GM12878 (cell line): ENCODE measurements around the gene MBNL1. TPM values are rescaled to one million over a fixed set of nuclear protein-coding genes. Genes with fewer than 3 reads are reported as not detected.

Experiments used
- ATAC-seq: fragments of 200-7000 bp; cut with Tn5 transposase; 3 replicates; pipeline ENCODE4 v1.9.1; 2020; ENCODE audit warnings: mild to moderate bottlenecking, moderate library complexity
- BruUV-seq: library from RNA; stranded (reverse); fragments of 400-500 nt; replicated peaks from 2 replicates; lab custom pipeline; 2021; lab: Mats Ljungman, UMichigan
- CTCF ChIA-PET: fragments of 300-600 bp; sonication (Branson Sonifier 250); formaldehyde crosslinking; extraction: SDS; loops from one replicate; lab custom pipeline; 2021; ENCODE audit warnings: inconsistent platforms; lab: Yijun Ruan, JAX
- POLR2A ChIA-PET: fragments of 350-600 bp; formaldehyde crosslinking; extraction: SDS; loops from one replicate; lab custom pipeline; 2021; ENCODE audit warnings: inconsistent platforms; lab: Charles Lee
- RAD21 ChIA-PET: fragments of 300-600 bp; sonication (Branson Sonifier 250); formaldehyde crosslinking; loops from one replicate; lab custom pipeline; 2023; ENCODE audit warnings: antibody characterized with exemption; ENCODE audit not compliant: unreplicated experiment; lab: Charles Lee
- SMC1A ChIA-PET: fragments of 300-600 bp; sonication (Branson Sonifier 250); formaldehyde crosslinking; loops from one replicate; lab custom pipeline; 2023; ENCODE audit not compliant: unreplicated experiment, uncharacterized antibody; lab: Charles Lee
- DNase-seq: peaks from one replicate; pipeline ENCODE4 v3.0.0-alpha.2; 2011; ENCODE audit warnings: low read depth, low spot score
- FAIRE-seq: peaks from 3 replicates; lab custom pipeline; 2011; peaks lifted over from hg19 to GRCh38; lab: Jason Lieb, UNC
- H2AFZ ChIP-seq: 2 replicates; pipeline ENCODE4 v1.6.0; 2011; ENCODE audit warnings: low read depth, low read length, control low read depth; ENCODE audit not compliant: control insufficient read depth
- H3K27ac ChIP-seq: 2 replicates; pipeline ENCODE4 v1.5.1; 2011; ENCODE audit warnings: control low read depth; ENCODE audit not compliant: control insufficient read depth, insufficient read depth
- H3K27me3 ChIP-seq, 2 experiments: replicated peaks in 1 of 2; 2 replicates each; pipeline versions ENCODE4 v1.6.0 to v1.6.1; 2011; ENCODE audit warnings: low read length in 1 of 2; ENCODE audit not compliant: control insufficient read depth in 2 of 2, insufficient read depth in 2 of 2
- H3K36me3 ChIP-seq, 2 experiments: 2 replicates each; pipeline ENCODE4 v1.5.1; 2011; ENCODE audit warnings: low read length in 1 of 2; ENCODE audit not compliant: control insufficient read depth in 2 of 2, insufficient read depth in 2 of 2
- H3K4me1 ChIP-seq: 2 replicates; pipeline ENCODE4 v1.6.1; 2011; ENCODE audit warnings: mild to moderate bottlenecking, low read length, moderate library complexity, mixed read lengths; ENCODE audit not compliant: control insufficient read depth, insufficient read depth
- H3K4me2 ChIP-seq: 2 replicates; pipeline ENCODE4 v1.6.0; 2011; ENCODE audit warnings: control low read depth; ENCODE audit not compliant: control insufficient read depth, insufficient read depth
- H3K4me3 ChIP-seq: fragments of 200-600 bp; sonication (generic); 2 replicates; pipeline ENCODE4 v1.5.1; 2016
- H3K79me2 ChIP-seq: 2 replicates; pipeline ENCODE4 v1.6.0; 2011; ENCODE audit warnings: low read length; ENCODE audit not compliant: control insufficient read depth, insufficient read depth
- H3K9ac ChIP-seq: 2 replicates; pipeline ENCODE4 v1.8.0; 2011; ENCODE audit warnings: low read length, control low read depth, mixed read lengths; ENCODE audit not compliant: control insufficient read depth, insufficient read depth
- H3K9me3 ChIP-seq: replicated peaks from 3 replicates; pipeline ENCODE4 v1.5.1; 2011; ENCODE audit warnings: mild to moderate bottlenecking, low read length; ENCODE audit not compliant: control insufficient read depth, insufficient read depth
- H4K20me1 ChIP-seq: 2 replicates; pipeline ENCODE4 v1.6.0; 2011; ENCODE audit not compliant: control insufficient read depth, insufficient read depth
- ATF3 ChIP-seq: IDR thresholded peaks from 2 replicates; pipeline ENCODE4 v1.6.1; 2011; ENCODE audit warnings: low read depth, mild to moderate bottlenecking, low read length, moderate library complexity, borderline replicate concordance; ENCODE audit errors: extremely low read depth
- EED ChIP-seq: sonication (generic); IDR thresholded peaks from 2 replicates; pipeline ENCODE4 v1.6.1; 2016; ENCODE audit warnings: antibody characterized with exemption, low read depth
- LARP7 ChIP-seq: fragments of 450-650 bp; IDR thresholded peaks from 2 replicates; pipeline ENCODE4 v1.6.1; 2017; ENCODE audit warnings: mild to moderate bottlenecking
- STAT3 ChIP-seq: IDR thresholded peaks from 2 replicates; pipeline ENCODE4 v1.6.1; 2011; ENCODE audit warnings: low read depth, low read length, improper control_type of control experiment
- WGBS: methylation state at CpG from one replicate; pipeline ENCODE4 v1.1.6; 2016; ENCODE audit warnings: low lambda C conversion rate; ENCODE audit not compliant: insufficient replicate concordance, insufficient coverage; ENCODE audit errors: missing lambda C conversion rate; 5-methylcytosine and 5-hydroxymethylcytosine counted together
- in situ Hi-C: fragments of 300-500 bp; cut with MboI; formaldehyde crosslinking; loops from 9 replicates; pipeline ENCODE4 v1.14.3; 2018; ENCODE audit warnings: mixed read lengths
- intact Hi-C: fragments of 100-400 bp; cut with micrococcal nuclease; formaldehyde crosslinking; loops from one replicate; pipeline ENCODE4 v1.14.2; 2022; ENCODE audit not compliant: unreplicated experiment
- polyA plus RNA-seq, 11 experiments: library from polyadenylated mRNA; depleted of rRNA in 4 of 11; unstranded in 6 of 11; stranded (reverse) in 5 of 11; fragments of >200 nt; fragmentation: Nextera tagmentation in 4 of 11; fragmentation: Illumina TruSeq in 1 of 11; extraction: Ambion mirVana in 4 of 11; extraction: Trizol in 1 of 11; gene quantifications; 1 replicate in 1 of 11; 2 replicates in 10 of 11; pipeline versions ENCODE4 v1.2.1 to v1.2.3, GENCODE V29; 2011 to 2016; ENCODE audit warnings: inconsistent platforms in 2 of 11, missing spikeins in 2 of 11, low read depth in 1 of 11
- total RNA-seq, 4 experiments: library from RNA; depleted of rRNA in 3 of 4; stranded (reverse); fragments of >200 nt in 3 of 4; fragmentation: Illumina TruSeq in 1 of 4; extraction: Trizol in 1 of 4; gene quantifications; 2 replicates each; pipeline versions ENCODE4 v1.2.1 to v1.2.3, GENCODE V29; 2013 to 2021
- TF ChIP-seq, protein P1 (sequence below): IDR thresholded peaks from 2 replicates; pipeline ENCODE4 v1.6.1; 2011; ENCODE audit warnings: low read depth, low read length, improper control_type of control experiment, borderline replicate concordance
- TF ChIP-seq, protein P2 (sequence below): fragments of 450-650 bp; IDR thresholded peaks from 2 replicates; pipeline ENCODE4 v1.6.1; 2017; ENCODE audit warnings: mild to moderate bottlenecking, moderate library complexity

The MBNL1 gene
- total and polyA plus RNA-seq, 10 of the 15 experiments (the other 5 are each of a cell fraction or from before 2014, with no cell fraction given): 59.6 to 337 (median 143) TPM

DNA sequence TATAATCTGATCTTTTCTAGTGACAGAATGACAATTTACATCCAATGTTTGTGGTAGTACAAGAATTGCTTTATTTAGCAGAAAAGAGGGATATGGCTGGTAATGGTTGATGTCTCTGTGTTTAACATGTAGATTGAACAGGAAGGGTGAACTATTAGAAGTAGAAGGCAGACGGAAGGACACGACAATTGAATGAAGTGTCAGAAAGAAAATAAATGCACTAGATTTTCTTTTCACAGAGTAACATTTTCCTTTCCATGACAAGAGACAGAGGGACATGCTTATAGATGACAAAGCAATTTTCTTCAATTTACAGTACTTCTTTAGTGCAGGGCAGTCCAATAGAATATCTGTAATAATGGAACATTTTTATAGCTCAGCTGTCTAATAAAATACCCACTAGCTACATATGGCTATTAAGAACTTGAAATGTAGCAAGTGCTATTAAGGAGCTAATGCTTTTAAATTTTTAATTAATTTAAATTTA lies 48.9 kb upstream of the MBNL1 start:
- Histone ChIP-seq H2AFZ (no peak overlapping the region; the same call in 1 of the 2 replicates), H3K4me3 (no peak overlapping the region), H3K9ac (no peak overlapping the region), H3K9me3 (no peaks in the 10 kb centered on the region), H3K4me2 (no peak overlapping the region), H3K79me2 (no peaks in the 10 kb centered on the region), H4K20me1 (no peaks in the 10 kb centered on the region), H3K4me1 (no peaks in the 10 kb centered on the region), H3K36me3 (no peaks in the 10 kb centered on the region), H3K27ac (no peak overlapping the region), H3K27me3 (no peaks in the 10 kb centered on the region)
- no peak for FAIRE-seq
- RAD21 ChIA-PET: interaction anchor here (0.8 to 1.7 kb wide), 3 partner anchors 24 to 224 kb away, joined by 3 to 5 read pairs (median 5); no protein-coding TSS in a partner anchor
- in situ Hi-C loops (no loop called here), intact Hi-C loops (no loop called here)
- SMC1A ChIA-PET: interaction anchor here (0.8 to 1.4 kb wide), 12 partner anchors 9 to 228 kb away, joined by 3 to 5 read pairs (median 3); no protein-coding TSS in a partner anchor
- no peak for DNase-seq
- POLR2A ChIA-PET: interaction anchor here (0.5 kb wide), 1 partner anchor 66 kb away, joined by 4 read pairs; no protein-coding TSS in a partner anchor
- CTCF ChIA-PET: interaction anchor here (1.7 to 2.3 kb wide), 2 partner anchors 9 to 224 kb away, joined by 5 to 8 read pairs; no protein-coding TSS in a partner anchor
- WGBS: 100% methylated on average over 2 of the region's 2 CpGs
- no peak for ATAC-seq
- no TSS peak for BruUV-seq
- TF ChIP-seq, protein P1, sequence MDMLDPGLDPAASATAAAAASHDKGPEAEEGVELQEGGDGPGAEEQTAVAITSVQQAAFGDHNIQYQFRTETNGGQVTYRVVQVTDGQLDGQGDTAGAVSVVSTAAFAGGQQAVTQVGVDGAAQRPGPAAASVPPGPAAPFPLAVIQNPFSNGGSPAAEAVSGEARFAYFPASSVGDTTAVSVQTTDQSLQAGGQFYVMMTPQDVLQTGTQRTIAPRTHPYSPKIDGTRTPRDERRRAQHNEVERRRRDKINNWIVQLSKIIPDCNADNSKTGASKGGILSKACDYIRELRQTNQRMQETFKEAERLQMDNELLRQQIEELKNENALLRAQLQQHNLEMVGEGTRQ: no peak
- TF ChIP-seq ATF3 (no peak), EED (no peak), LARP7 (no peak), STAT3 (no peak)
- TF ChIP-seq, protein P2, sequence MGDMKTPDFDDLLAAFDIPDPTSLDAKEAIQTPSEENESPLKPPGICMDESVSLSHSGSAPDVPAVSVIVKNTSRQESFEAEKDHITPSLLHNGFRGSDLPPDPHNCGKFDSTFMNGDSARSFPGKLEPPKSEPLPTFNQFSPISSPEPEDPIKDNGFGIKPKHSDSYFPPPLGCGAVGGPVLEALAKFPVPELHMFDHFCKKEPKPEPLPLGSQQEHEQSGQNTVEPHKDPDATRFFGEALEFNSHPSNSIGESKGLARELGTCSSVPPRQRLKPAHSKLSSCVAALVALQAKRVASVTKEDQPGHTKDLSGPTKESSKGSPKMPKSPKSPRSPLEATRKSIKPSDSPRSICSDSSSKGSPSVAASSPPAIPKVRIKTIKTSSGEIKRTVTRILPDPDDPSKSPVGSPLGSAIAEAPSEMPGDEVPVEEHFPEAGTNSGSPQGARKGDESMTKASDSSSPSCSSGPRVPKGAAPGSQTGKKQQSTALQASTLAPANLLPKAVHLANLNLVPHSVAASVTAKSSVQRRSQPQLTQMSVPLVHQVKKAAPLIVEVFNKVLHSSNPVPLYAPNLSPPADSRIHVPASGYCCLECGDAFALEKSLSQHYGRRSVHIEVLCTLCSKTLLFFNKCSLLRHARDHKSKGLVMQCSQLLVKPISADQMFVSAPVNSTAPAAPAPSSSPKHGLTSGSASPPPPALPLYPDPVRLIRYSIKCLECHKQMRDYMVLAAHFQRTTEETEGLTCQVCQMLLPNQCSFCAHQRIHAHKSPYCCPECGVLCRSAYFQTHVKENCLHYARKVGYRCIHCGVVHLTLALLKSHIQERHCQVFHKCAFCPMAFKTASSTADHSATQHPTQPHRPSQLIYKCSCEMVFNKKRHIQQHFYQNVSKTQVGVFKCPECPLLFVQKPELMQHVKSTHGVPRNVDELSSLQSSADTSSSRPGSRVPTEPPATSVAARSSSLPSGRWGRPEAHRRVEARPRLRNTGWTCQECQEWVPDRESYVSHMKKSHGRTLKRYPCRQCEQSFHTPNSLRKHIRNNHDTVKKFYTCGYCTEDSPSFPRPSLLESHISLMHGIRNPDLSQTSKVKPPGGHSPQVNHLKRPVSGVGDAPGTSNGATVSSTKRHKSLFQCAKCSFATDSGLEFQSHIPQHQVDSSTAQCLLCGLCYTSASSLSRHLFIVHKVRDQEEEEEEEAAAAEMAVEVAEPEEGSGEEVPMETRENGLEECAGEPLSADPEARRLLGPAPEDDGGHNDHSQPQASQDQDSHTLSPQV: no peak
- TF ChIP-seq, all 136 proteins: peak for 0
